Muscle of leg (tissue), 11 donors: ENCODE measurements around the gene RAB9A. TPM values are rescaled to one million over a fixed set of nuclear protein-coding genes. Genes with fewer than 3 reads are reported as not detected.
"Not testable (repeated sequence)": the region's sequence is repeated elsewhere in the genome, so short reads cannot be mapped to it uniquely, and the experiment has no call there.

ENCODE experiments used
- DNase-seq: peaks from one replicate; pipeline ENCODE4 v3.0.0; 2013
- H3K27ac ChIP-seq: one replicate; pipeline ENCODE4 v1.5.1; 2013; ENCODE audit warnings: mild to moderate bottlenecking, low read length, control low read depth
- H3K27me3 ChIP-seq: one replicate; pipeline ENCODE4 v1.6.1; 2013; ENCODE audit warnings: low read length; ENCODE audit not compliant: control insufficient read depth, insufficient read depth
- H3K36me3 ChIP-seq: one replicate; pipeline ENCODE4 v1.6.1; 2013; ENCODE audit warnings: low read length; ENCODE audit not compliant: control insufficient read depth, insufficient read depth
- H3K4me1 ChIP-seq: one replicate; pipeline ENCODE4 v1.6.1; 2013; ENCODE audit warnings: low read length; ENCODE audit not compliant: control insufficient read depth, insufficient read depth
- H3K4me3 ChIP-seq: one replicate; pipeline ENCODE4 v1.5.1; 2013; ENCODE audit warnings: low read length, control low read depth
- H3K9me3 ChIP-seq: replicated peaks from 2 replicates; pipeline ENCODE4 v1.6.1; 2013; ENCODE audit warnings: low read depth, low read length; ENCODE audit not compliant: control insufficient read depth
- WGBS: methylation state at CpG from one replicate; pipeline ENCODE4 v1.1.5; 2013; ENCODE audit warnings: missing lambda C conversion rate; ENCODE audit not compliant: insufficient coverage; 5-methylcytosine and 5-hydroxymethylcytosine counted together
- polyA plus RNA-seq, 8 donors: library from polyadenylated mRNA; unstranded; fragments of 120-200 nt; gene quantifications; one replicate each; pipeline versions ENCODE4 v1.2.1 to v1.2.3, GENCODE V29; 2013; ENCODE audit warnings: inconsistent platforms in 1 of 8, low replicate concordance in 1 of 8; ENCODE audit not compliant: insufficient read length in 8 of 8, insufficient read depth in 1 of 8
- total RNA-seq: library from RNA; stranded (reverse); fragments of 120-200 nt; gene quantifications from one replicate; pipeline ENCODE4 v1.2.4, GENCODE V29; 2013

RAB9A gene
- total and polyA plus RNA-seq, 9 donors = 14.0 to 24.2 (median 19.8) TPM

DNA sequence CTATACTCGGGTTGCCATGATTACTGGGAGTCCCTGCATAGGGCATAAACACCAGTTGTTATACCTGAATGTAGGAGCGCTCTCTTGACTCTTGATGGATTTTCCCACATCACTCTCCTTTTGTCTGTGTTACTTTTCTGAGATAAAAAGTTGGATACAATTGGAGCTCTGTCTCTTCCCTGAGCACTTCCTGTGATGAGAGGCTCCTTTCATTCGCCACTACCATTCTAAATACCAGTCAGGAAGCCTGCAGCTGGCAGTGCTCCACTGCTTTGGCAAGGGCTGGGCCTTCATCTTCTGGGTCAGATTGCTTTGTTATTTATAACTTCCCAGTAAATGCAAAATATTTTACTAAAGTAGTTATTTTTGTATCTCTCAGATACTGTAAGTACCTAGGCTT lies 22.1 kb upstream of the RAB9A start:
- no peak for DNase-seq
- Histone ChIP-seq H3K9me3 (no peaks in the 10 kb centered on the region), H3K4me3 (no peak overlapping the region), H3K36me3 (peaks cover 8% of the 10 kb centered on the region), H3K27me3 (peaks cover 38% of the 10 kb centered on the region), H3K4me1 (no peaks in the 10 kb centered on the region), H3K27ac (no peak overlapping the region)
- WGBS = 60% methylated on average over 1 of the region's 3 CpGs

- no peak overlapping the region for H3K4me3 ChIP-seq
- H3K9me3 ChIP-seq = no peaks in the 10 kb centered on the region
- peaks cover 33% of the 10 kb centered on the region for H3K27me3 ChIP-seq
- no peaks in the 10 kb centered on the region for H3K4me1 ChIP-seq
- DNase-seq = no peak
- no peak overlapping the region for H3K27ac ChIP-seq
- H3K36me3 ChIP-seq = peaks cover 6% of the 10 kb centered on the region
Observed at GRCh38 chrX:13667919-13668318, 21.0 kb upstream of the RAB9A start.

- no peak overlapping the region for H3K27ac ChIP-seq
- DNase-seq = no peak
- peaks cover 3% of the 10 kb centered on the region for H3K36me3 ChIP-seq
- H3K4me1 ChIP-seq = no peaks in the 10 kb centered on the region
- no peaks in the 10 kb centered on the region for H3K9me3 ChIP-seq
- WGBS = 57% methylated on average over 5 of the region's 9 CpGs
- H3K27me3 ChIP-seq = peaks cover 39% of the 10 kb centered on the region
- H3K4me3 ChIP-seq = no peak overlapping the region
Observed at GRCh38 chrX:13669246-13669737, 19.6 kb upstream of the RAB9A start.

- not testable (repeated sequence) for H3K27ac ChIP-seq, H3K4me3 ChIP-seq, H3K4me1 ChIP-seq, H3K36me3 ChIP-seq, DNase-seq, H3K9me3 ChIP-seq
- peaks cover 39% of the 10 kb centered on the region for H3K27me3 ChIP-seq
- WGBS = no CpG with 5 or more reads among the region's 8 CpGs
Observed at GRCh38 chrX:13669755-13670154, 19.2 kb upstream of the RAB9A start.

- H3K4me3 ChIP-seq = no peak overlapping the region
- H3K27ac ChIP-seq = no peak overlapping the region
- DNase-seq = no peak
- WGBS = 85% methylated on average over 5 of the region's 5 CpGs
- peaks cover 41% of the 10 kb centered on the region for H3K27me3 ChIP-seq
- no peaks in the 10 kb centered on the region for H3K4me1 ChIP-seq
- no peaks in the 10 kb centered on the region for H3K9me3 ChIP-seq
- peaks cover 3% of the 10 kb centered on the region for H3K36me3 ChIP-seq
Observed at GRCh38 chrX:13670197-13670596, 18.7 kb upstream of the RAB9A start.

- no peak overlapping the region for H3K27ac ChIP-seq
- no peaks in the 10 kb centered on the region for H3K9me3 ChIP-seq
- H3K4me1 ChIP-seq = no peaks in the 10 kb centered on the region
- H3K4me3 ChIP-seq = no peak overlapping the region
- peaks cover 25% of the 10 kb centered on the region for H3K27me3 ChIP-seq
- H3K36me3 ChIP-seq = no peaks in the 10 kb centered on the region
- DNase-seq = no peak
Observed at GRCh38 chrX:13673016-13673415, 15.9 kb upstream of the RAB9A start.

- Histone ChIP-seq H3K4me3 (no peak overlapping the region), H3K36me3 (no peaks in the 10 kb centered on the region), H3K9me3 (no peaks in the 10 kb centered on the region), H3K27me3 (peaks cover 12% of the 10 kb centered on the region), H3K27ac (no peak overlapping the region), H3K4me1 (no peaks in the 10 kb centered on the region)
- DNase-seq = no peak
Observed at GRCh38 chrX:13676885-13677284, 12.0 kb upstream of the RAB9A start.

- 100% methylated on average over 1 of the region's 4 CpGs for WGBS
- H3K27ac ChIP-seq, H3K27me3 ChIP-seq, DNase-seq, H3K9me3 ChIP-seq, H3K4me1 ChIP-seq, H3K36me3 ChIP-seq, H3K4me3 ChIP-seq: not testable (repeated sequence)
Observed at GRCh38 chrX:13679700-13680099, 9.2 kb upstream of the RAB9A start.

- Histone ChIP-seq H3K36me3 (no peaks in the 10 kb centered on the region), H3K9me3 (no peaks in the 10 kb centered on the region), H3K27ac (no peak overlapping the region), H3K4me3 (no peak overlapping the region), H3K27me3 (peaks cover 11% of the 10 kb centered on the region), H3K4me1 (no peaks in the 10 kb centered on the region)
- no CpG with 5 or more reads among the region's 7 CpGs for WGBS
- DNase-seq = no peak
Observed at GRCh38 chrX:13681595-13681994, 7.3 kb upstream of the RAB9A start.

- Histone ChIP-seq H3K4me1 (no peaks in the 10 kb centered on the region), H3K9me3 (no peaks in the 10 kb centered on the region), H3K4me3 (no peak overlapping the region), H3K27ac (no peak overlapping the region), H3K36me3 (no peaks in the 10 kb centered on the region), H3K27me3 (peaks cover 25% of the 10 kb centered on the region)
- WGBS = 22% methylated on average over 1 of the region's 4 CpGs
- no peak for DNase-seq
Observed at GRCh38 chrX:13684361-13684760, 4.6 kb upstream of the RAB9A start.

- H3K9me3 ChIP-seq = no peaks in the 10 kb centered on the region
- H3K4me1 ChIP-seq = no peaks in the 10 kb centered on the region
- no peak for DNase-seq
- no peak overlapping the region for H3K4me3 ChIP-seq
- 33% methylated on average over 1 of the region's 3 CpGs for WGBS
- H3K27me3 ChIP-seq = peaks cover 30% of the 10 kb centered on the region
- H3K27ac ChIP-seq = no peak overlapping the region
- no peaks in the 10 kb centered on the region for H3K36me3 ChIP-seq
Observed at GRCh38 chrX:13685126-13685763, 3.7 kb upstream of the RAB9A start.
